ENCODE measurements around the gene WEE1.
"Not testable (repeated sequence)": the region's sequence is repeated elsewhere in the genome, so short reads cannot be mapped to it uniquely, and the experiment has no call there.

The WEE1 gene

DNA sequence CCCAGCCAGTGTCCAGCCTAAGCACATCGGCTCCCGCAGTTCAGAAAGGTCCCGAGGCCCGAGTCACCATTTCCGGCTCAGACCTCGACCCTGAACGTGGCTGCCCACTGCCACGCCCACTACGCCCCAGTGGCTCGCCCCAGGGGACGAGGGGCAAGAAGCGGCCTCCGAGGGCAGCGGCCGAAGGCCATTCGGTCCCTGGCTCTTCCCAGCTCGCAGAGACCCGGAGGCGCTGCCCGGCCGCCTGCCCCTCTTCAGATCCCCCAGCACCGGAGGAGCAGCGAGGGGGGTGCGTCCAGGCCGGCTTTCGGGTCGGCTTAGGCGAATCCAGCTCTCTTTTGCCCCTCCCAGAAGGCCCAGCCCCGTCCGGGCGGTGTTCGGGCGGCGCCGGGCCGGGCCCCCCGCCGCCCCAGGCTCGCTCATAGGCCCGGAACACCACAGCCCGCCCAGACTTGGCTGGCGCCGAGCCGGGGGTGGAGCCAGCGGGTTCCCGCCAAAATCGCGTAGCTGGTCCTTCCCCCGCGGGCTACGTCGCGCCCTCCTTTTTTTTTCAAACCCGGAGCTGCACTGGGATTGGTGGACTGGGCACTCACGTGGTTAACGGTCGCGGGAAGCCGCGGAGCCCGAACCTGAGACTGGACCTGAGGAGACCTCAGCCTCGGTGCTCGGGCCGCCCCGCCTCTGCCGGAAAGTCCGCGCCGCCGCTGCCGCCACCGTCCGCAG is at the start of gene WEE1:
TSS of gene WEE1 (plus strand) at position 619 of the 723 bp plus-strand sequence. CDS start 264 bp downstream, outside the sequence.
- DNase-seq = peak; percentile 98

DNA sequence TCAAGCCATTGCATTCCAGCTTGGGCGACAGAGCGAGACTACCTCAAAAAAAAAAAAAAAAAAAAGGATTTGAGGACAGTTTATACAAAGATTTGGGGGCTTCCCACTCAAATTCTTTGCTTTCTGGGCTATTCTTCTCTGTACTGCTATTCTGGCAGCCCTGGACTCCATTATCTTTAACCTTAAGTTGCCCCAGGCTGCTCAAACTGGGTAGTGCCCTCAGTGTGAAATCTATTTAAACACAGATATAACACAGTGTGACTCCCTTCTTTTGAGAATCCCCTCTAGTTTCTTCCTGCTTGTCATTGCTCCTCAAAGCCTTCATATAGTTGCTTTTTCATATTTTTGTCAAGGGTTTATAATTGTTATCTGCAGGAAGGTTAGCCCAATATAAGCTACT is 49.5 kb upstream of the WEE1 start:
- no peak for DNase-seq

- no peak for DNase-seq
Measured at GRCh38 chr11:9525116-9525515, 48.4 kb upstream of the WEE1 start.

DNA sequence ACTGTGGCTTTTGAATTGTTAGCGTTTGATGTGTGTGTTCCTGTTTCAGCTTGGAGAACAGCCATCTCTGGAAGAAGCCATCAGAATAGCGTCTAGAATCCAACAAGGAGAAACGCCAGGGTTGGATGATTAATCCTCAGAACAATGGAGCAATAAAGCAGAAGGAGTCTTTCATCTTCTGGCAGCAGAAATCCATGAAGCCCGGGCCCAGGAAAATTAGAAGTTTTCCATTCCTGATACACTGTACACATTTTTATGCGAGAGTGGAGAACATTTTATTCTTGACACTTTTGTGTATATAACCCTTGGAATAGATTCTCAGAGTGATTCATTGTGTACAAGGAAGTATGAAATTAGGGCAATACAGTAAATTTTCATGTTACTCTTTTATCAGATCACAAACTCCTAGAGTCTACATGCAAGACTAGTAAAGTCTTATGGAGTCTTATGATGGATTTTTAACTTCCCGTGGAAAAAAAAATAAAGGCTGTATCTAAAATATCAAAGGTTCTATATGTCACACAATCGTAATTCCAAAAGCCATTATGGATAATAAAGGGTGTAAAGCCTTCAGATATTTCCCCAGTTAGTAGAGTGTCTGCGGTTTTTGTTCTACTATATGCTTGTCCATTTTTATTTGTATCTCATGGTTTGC is 45.9 kb upstream of the WEE1 start:
- DNase-seq = peak; percentile 22

DNA sequence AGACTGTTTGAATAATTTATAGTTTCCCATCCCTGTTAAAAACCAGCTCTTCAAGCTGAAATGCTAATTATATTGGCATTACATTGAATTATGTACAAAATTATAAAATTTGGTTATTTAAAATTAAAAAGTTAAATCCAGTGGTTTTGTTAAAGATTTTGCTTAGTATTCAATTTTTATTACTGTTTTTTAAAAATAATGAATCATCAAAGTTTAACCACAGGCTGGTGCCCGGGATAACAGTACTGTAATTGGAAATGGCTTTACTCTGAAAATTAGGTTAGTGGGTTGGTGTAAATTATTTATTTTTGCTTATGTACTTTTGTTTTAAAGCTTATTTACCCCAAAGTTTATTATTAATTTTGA is 45.4 kb upstream of the WEE1 start:
- no peak for DNase-seq

DNA sequence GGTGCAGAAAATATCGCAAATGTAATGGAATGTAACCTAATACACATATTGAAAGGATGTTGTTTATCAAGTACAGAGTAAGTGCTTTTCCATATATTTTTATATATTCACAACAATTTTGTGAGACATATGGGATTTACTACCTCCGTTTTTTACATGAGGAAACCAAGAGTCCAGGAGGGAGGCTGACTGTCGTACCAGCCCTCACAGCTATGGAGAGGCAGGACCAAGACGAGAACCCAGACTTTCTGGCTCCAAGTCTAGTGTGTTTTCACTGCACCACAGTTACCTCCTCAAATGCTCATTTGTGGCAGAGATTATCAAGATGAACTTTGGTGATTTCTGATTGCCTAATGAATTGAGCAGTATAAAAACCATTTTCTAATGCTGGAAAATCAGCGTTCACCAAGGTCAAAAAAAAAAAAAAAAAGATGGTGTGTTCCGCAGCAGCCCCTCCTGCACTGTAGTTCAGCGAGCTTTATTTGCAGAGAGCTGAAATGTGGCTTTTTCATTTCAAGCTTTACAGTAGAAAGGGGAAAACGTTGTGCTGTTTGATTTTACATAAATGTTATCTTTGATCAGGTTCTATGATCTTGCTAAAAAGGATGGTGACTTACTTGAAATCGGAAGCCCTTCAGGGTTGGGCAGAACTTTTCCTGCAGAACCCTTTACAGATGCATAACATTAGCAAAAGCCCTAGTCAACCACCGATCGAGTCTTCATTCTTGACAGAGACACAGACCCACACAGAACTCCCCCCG is 44.7 kb upstream of the WEE1 start:
- DNase-seq = no peak

DNA sequence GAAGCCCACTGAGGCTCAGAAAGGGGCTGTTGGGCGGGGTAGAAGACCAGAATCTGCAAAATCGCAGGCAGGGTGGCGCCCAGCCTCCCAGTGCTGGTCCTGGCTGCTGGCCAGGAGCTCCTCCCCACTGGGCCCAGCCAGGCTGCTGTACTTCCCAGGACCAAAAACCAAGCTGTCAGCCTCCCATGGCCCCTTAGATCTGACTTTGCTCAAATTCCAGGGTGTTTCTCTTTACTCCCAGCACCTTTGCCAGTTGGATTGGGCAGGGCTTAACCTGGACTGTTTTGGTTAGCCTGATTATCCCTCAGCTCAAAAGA is 44.2 kb upstream of the WEE1 start:
- DNase-seq = peak; percentile 24

- DNase-seq = no peak
Measured at GRCh38 chr11:9530020-9530621, 43.3 kb upstream of the WEE1 start.

- no peak for DNase-seq
Measured at GRCh38 chr11:9530901-9531625, 42.4 kb upstream of the WEE1 start.

GRCh38 chr11:9533058-9533457 is 40.4 kb upstream of the WEE1 start:
- no peak for DNase-seq

GRCh38 chr11:9533736-9534473 is 39.6 kb upstream of the WEE1 start:
- no peak for DNase-seq

- DNase-seq = no peak
Measured at GRCh38 chr11:9535189-9535781, 38.2 kb upstream of the WEE1 start.

- no peak for DNase-seq
Measured at GRCh38 chr11:9538548-9538947, 34.9 kb upstream of the WEE1 start.

DNA sequence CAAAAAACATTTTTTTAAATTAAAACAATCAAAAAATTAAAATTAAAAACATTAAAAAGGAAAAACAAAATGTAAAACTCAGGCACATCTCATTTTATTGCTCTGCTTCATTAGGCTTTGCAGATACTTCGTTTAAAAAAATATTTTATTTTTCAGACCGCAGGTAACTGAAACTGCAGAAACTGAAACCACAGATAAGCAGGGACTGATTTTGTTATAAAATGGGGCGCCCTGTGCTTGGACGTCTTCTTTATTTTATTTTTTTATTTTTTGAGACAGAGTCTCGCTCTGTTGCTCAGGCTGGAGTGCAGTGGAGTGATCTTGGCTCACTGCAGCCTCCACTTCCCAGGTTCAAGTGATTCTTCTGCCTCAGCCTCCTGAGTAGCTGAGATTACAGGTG is 24.3 kb upstream of the WEE1 start:
- not testable (repeated sequence) for DNase-seq

DNA sequence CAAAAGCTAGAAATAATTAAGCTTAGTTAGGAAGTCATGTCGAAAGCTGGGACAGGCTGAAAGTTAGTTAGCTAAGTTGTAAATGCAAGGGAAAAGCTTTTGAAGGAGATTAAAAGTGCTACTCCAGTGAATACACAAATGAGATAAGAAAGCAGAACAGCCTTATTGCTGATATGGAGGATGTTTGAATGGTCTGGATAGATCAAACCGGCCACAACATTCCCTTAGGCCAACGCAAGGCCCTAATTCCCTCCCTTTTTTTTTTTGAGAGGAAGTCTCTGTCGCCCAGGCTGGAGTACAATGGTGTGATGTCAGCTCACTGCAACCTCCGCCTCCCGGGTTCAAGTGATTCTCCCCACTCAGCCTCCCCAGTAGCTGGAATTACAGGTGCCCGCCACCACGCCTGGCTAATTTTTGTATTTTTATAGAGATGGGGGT is 23.3 kb upstream of the WEE1 start:
- DNase-seq = no peak

DNA sequence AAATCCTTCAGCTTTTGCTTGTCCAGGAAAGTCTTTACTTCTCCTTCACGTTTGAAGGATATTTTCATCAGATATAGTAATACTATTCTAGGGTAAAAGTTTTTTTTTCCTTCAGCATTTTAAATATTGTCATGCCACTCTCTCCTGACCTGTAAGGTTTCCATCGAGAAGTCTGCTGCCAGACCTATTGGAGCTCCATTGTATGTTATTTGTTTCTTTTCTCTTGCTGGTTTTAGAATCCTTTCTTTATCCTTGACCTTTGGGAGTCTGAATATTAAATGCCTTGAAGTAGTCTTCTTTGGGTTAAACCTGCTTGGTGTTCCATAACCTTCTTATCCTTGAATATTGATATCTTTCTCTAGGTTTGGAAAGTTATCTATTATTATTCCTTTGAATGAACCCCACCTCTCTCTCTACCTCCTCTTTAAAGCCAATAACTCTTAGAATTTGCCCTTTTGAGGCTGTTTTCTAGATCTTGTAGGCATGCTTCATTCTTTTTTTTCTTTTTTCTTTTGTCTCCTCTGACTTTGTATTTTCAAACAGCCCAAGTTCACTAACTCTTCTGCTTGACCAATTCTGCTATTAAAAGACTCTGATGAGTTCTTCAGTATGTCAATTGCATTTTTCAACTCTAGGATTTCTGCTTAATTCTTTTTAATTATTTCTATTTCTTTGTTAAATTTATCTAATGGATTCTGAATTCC is 12.0 kb upstream of the WEE1 start:
- no peak for DNase-seq

- no peak for DNase-seq
Measured at GRCh38 chr11:9562716-9563115, 10.8 kb upstream of the WEE1 start.

DNA sequence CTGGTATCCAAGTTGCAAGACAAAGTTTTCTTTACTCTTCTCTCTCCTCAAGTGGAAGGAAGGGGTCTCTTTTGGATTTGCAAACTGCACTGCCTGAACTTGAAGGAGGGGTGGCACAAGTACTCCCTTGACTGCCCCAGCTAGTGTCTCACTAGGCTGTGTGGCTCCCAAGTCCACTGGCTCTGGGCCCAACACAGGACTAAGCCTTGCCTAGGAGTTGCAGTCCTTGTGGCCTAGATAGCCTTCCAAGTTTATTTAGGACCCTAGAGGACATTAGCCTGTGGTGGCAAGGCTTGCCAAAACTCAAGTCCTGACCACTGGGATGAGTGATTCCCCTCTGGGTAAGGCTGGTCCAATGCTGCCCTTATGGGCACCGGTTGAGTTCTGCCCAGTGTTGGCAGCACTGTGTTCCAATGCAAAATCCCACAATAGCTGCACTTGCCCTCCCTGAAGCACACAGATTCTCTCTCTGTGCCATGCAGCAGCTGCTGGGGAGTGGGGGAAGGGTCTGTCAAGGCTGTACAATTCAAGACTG is 10.2 kb upstream of the WEE1 start:
- DNase-seq = no peak

DNA sequence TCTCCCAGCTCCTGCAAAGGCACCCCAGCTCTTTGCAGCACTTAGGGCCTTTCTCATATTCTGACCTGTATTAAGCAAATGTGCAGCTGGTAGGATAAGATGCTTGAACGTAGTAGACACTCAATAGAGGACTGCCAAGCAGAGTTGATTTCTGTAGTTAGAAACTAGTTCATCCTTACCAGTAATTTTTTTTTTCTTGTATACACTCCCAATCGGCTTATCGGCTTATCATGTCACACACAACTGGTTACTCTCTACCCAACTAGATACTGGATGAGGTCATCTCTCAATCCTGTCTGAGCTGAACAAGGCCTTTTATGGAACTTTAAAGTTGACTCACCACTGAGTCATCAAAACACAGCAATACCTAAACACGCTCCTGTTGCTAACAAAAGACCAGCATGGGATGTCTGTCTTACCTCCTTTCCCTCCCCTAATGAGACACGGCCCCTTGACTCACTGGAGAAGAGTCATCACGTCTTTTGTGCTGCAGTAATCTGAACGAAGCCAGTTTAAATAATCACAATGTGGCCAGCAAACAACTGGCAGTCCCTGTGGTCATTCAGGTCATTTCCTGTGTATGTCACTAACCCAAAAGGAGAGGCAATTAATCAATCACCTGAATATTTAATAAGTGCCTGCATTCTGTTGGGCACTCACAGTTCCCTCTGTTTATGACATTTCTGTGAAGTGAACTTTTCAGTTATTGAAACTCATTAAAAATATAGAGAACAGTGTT is 7.5 kb upstream of the WEE1 start:
- peak; percentile 68 for DNase-seq

DNA sequence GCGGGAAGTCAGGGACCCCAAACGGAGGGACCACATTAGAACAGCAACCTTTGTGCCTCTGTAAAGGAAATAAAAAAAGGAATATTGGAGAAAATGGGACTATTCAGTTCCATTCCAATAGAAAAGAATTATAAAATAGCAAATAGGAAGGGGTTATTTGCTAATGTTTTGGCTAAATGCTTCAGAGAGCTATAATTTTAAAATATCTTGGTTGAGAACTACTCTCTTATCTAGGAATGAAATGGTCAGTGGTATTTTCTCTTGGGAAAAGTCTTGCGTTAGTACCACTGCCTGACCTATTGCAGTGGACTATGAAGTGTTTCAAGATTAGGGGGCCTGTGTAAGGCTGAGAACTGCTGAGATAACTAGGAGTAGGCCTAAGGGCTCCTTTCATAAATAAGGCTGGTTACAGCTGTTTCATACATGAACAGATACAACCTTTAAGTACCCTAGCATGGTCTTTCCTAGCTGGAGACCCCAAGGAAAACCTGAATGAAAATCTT is 6.9 kb upstream of the WEE1 start:
- no peak for DNase-seq

All from NCI-H446 treated with DMSO at 0.1 percent for 48 hours (cell line).